DND-41 (cell line): ENCODE results near the gene STYXL2.

Experiments
- ATAC-seq: fragments of 200-7000 bp; cut with Tn5 transposase; 3 replicates; pipeline ENCODE4 v1.9.1; 2021; ENCODE audit warnings: low read depth; ENCODE audit not compliant: insufficient read depth
- DNase-seq: peaks from one replicate; pipeline ENCODE4 v3.0.0-alpha.2; 2020
- H2AFZ ChIP-seq: 2 replicates; pipeline ENCODE4 v1.6.0; 2012; ENCODE audit warnings: low read depth, low read length
- H3K27ac ChIP-seq: 2 replicates; pipeline ENCODE4 v1.5.1; 2012; ENCODE audit warnings: low read length, inconsistent platforms
- H3K27me3 ChIP-seq: fragments of 200-600 bp; sonication (generic); 2 replicates; pipeline ENCODE4 v1.6.0; 2012; ENCODE audit warnings: low read length, mild to moderate bottlenecking, inconsistent platforms; ENCODE audit not compliant: insufficient read depth, poor library complexity
- H3K36me3 ChIP-seq: 2 replicates; pipeline ENCODE4 v1.5.1; 2012; ENCODE audit warnings: low read length, inconsistent platforms; ENCODE audit not compliant: insufficient read depth
- H3K4me1 ChIP-seq: 2 replicates; pipeline ENCODE4 v1.5.1; 2012; ENCODE audit warnings: mild to moderate bottlenecking, low read length; ENCODE audit not compliant: insufficient read depth
- H3K4me2 ChIP-seq: 2 replicates; pipeline ENCODE4 v1.6.0; 2012; ENCODE audit warnings: mild to moderate bottlenecking, moderate library complexity, low read length, inconsistent platforms; ENCODE audit not compliant: insufficient read depth
- H3K4me3 ChIP-seq, 2 experiments: fragments of 200-600 bp in 1 of 2; shearing (Covaris generic) in 1 of 2; 2 replicates each; pipeline ENCODE4 v1.5.1; 2012 to 2016; ENCODE audit warnings: inconsistent platforms in 2 of 2, low read length in 2 of 2, mild to moderate bottlenecking in 2 of 2, low read depth in 1 of 2, moderate library complexity in 1 of 2
- H3K79me2 ChIP-seq: 2 replicates; pipeline ENCODE4 v1.6.0; 2012; ENCODE audit warnings: low read length, inconsistent platforms; ENCODE audit not compliant: insufficient read depth
- H3K9ac ChIP-seq: 2 replicates; pipeline ENCODE4 v1.6.0; 2012; ENCODE audit warnings: low read depth, mild to moderate bottlenecking, inconsistent platforms, low read length, moderate library complexity
- H3K9me3 ChIP-seq: 2 replicates; pipeline ENCODE4 v1.5.1; 2012; ENCODE audit warnings: low read length, moderate library complexity, mild to moderate bottlenecking, inconsistent platforms; ENCODE audit not compliant: insufficient read depth, severe bottlenecking
- H4K20me1 ChIP-seq: 2 replicates; pipeline ENCODE4 v1.6.0; 2012; ENCODE audit warnings: low read length; ENCODE audit not compliant: insufficient read depth
- CTCF ChIP-seq: IDR thresholded peaks from 2 replicates; pipeline ENCODE4 v1.5.1; 2012; ENCODE audit warnings: borderline replicate concordance, low read length, moderate library complexity, mild to moderate bottlenecking; ENCODE audit not compliant: poor library complexity, severe bottlenecking; ENCODE audit errors: extremely low read depth
- EZH2 ChIP-seq: IDR thresholded peaks from 3 replicates; pipeline ENCODE4 v1.6.1; 2012; ENCODE audit warnings: borderline replicate concordance, low read depth, mild to moderate bottlenecking, moderate library complexity, low read length, inconsistent platforms; ENCODE audit not compliant: severe bottlenecking

Gene STYXL2

GRCh38 chr1:167057241-167057688 is 36.6 kb upstream of the STYXL2 start:
- Histone ChIP-seq H3K27me3 (no peaks in the 10 kb centered on the region), H2AFZ (no peak overlapping the region)
- ATAC-seq: peak; percentile 76

GRCh38 chr1:167059045-167059808 is 34.6 kb upstream of the STYXL2 start:
- Histone ChIP-seq H4K20me1 (no peaks in the 10 kb centered on the region), H3K36me3 (no peaks in the 10 kb centered on the region), H2AFZ (peak overlapping the region; percentile 95), H3K4me1 (peaks cover 12% of the 10 kb centered on the region), H3K9me3 (no peaks in the 10 kb centered on the region), H3K4me3 (peak overlapping the region in 1 of 2 experiments; percentile 50; a peak in 2 of 4 replicates), H3K9ac (peak overlapping the region; percentile 43), H3K27ac (peak overlapping the region; percentile 76), H3K4me2 (peak overlapping the region; percentile 62), H3K27me3 (no peaks in the 10 kb centered on the region), H3K79me2 (no peaks in the 10 kb centered on the region)
- DNase-seq: peak; percentile 84
- TF ChIP-seq CTCF: peak; percentile 99
- no peak for TF ChIP-seq EZH2
- peak; percentile 72 for ATAC-seq

More at GRCh38 chr1:167057241-167057688, 36.6 kb upstream of the STYXL2 start:
- Histone ChIP-seq H3K9ac (no peak overlapping the region), H3K9me3 (no peaks in the 10 kb centered on the region), H3K4me3 (no peak overlapping the region), H3K27ac (no peak overlapping the region), H3K79me2 (no peaks in the 10 kb centered on the region), H3K4me2 (no peak overlapping the region), H3K36me3 (no peaks in the 10 kb centered on the region), H4K20me1 (no peaks in the 10 kb centered on the region), H3K4me1 (peaks cover 12% of the 10 kb centered on the region)
- TF ChIP-seq EZH2 (no peak), CTCF (peak; percentile 87)
- peak; percentile 68 for DNase-seq

- H3K4me2 ChIP-seq: no peak overlapping the region
- no peak overlapping the region for H3K4me3 ChIP-seq
- H3K9ac ChIP-seq: no peak overlapping the region
- peak overlapping the region; percentile 95 for H2AFZ ChIP-seq
- no peaks in the 10 kb centered on the region for H4K20me1 ChIP-seq
- H3K27me3 ChIP-seq: no peaks in the 10 kb centered on the region
- DNase-seq (no peak), ATAC-seq (no peak)
- no peak overlapping the region for H3K27ac ChIP-seq
- TF ChIP-seq EZH2 (no peak), CTCF (no peak)
- no peaks in the 10 kb centered on the region for H3K36me3 ChIP-seq
- no peaks in the 10 kb centered on the region for H3K79me2 ChIP-seq
- H3K4me1 ChIP-seq: peaks cover 12% of the 10 kb centered on the region
- H3K9me3 ChIP-seq: no peaks in the 10 kb centered on the region
These were observed 34.1 kb upstream of the STYXL2 start for GRCh38 chr1:167059809-167060107.
